Omental fat pad (tissue), 4 donors: ENCODE measurements around the gene MYH9. TPM values are rescaled to one million over a fixed set of nuclear protein-coding genes. Genes with fewer than 3 reads are reported as not detected.
"Not testable (repeated sequence)": the region's sequence is repeated elsewhere in the genome, so short reads cannot be mapped to it uniquely, and the experiment has no call there.

ENCODE experiments used
- ATAC-seq: fragments of 150-250 bp; one replicate; pipeline ENCODE4 v1.9.1; 2016; ENCODE audit warnings: mild to moderate bottlenecking, moderate library complexity; ENCODE audit not compliant: low FRiP score
- DNase-seq: peaks from one replicate; pipeline ENCODE4 v3.0.0-alpha.2; 2019; ENCODE audit warnings: low spot score
- CTCF ChIP-seq, 3 donors: fragments of 450-650 bp; IDR thresholded peaks; one replicate each; pipeline ENCODE4 v1.5.1; 2016 to 2017; ENCODE audit warnings: antibody characterized with exemption in 3 of 3, mild to moderate bottlenecking in 3 of 3, moderate library complexity in 2 of 3
- total RNA-seq, 4 donors: library from RNA; depleted of rRNA; stranded (reverse); fragments of >200 nt; gene quantifications; one replicate each; pipeline ENCODE4 v1.1.0, GENCODE V29; 2016

Gene MYH9
- total RNA-seq, 4 donors from 2014 or later = 225 to 463 (median 370) TPM

- DNase-seq (no peak), ATAC-seq (no peak)
- no peak for TF ChIP-seq CTCF (IDR thresholded peaks at IDR 0.05)
Measured at GRCh38 chr22:36293606-36294292, 94.0 kb downstream of the MYH9 start.

GRCh38 chr22:36292823-36293530, 94.8 kb downstream of the MYH9 start:
- DNase-seq = no peak
- TF ChIP-seq CTCF (IDR thresholded peaks at IDR 0.05) = no peak
- ATAC-seq = no peak

- no peak for DNase-seq
- ATAC-seq = no peak
- no peak for TF ChIP-seq CTCF (IDR thresholded peaks at IDR 0.05)
Measured at GRCh38 chr22:36291831-36292740, 95.7 kb downstream of the MYH9 start.

- DNase-seq, ATAC-seq: not testable (repeated sequence)
Measured at GRCh38 chr22:36290391-36291075, 97.2 kb downstream of the MYH9 start.

GRCh38 chr22:36289948-36290371, 97.8 kb downstream of the MYH9 start:
- DNase-seq, ATAC-seq: not testable (repeated sequence)

GRCh38 chr22:36289406-36289870, 98.3 kb downstream of the MYH9 start:
- DNase-seq (no peak), ATAC-seq (no peak)
- TF ChIP-seq CTCF (IDR thresholded peaks at IDR 0.05) = no peak

- no peak for DNase-seq
Measured at GRCh38 chr22:36288571-36289405, 99.0 kb downstream of the MYH9 start.

More at GRCh38 chr22:36288571-36289405, 99.0 kb downstream of the MYH9 start:
- ATAC-seq = no peak
- no peak for TF ChIP-seq CTCF (IDR thresholded peaks at IDR 0.05)
